ENCODE data around the gene HSCB.
"Not testable (repeated sequence)": the region's sequence is repeated elsewhere in the genome, so short reads cannot be mapped to it uniquely, and the experiment has no call there.

The HSCB gene

DNA sequence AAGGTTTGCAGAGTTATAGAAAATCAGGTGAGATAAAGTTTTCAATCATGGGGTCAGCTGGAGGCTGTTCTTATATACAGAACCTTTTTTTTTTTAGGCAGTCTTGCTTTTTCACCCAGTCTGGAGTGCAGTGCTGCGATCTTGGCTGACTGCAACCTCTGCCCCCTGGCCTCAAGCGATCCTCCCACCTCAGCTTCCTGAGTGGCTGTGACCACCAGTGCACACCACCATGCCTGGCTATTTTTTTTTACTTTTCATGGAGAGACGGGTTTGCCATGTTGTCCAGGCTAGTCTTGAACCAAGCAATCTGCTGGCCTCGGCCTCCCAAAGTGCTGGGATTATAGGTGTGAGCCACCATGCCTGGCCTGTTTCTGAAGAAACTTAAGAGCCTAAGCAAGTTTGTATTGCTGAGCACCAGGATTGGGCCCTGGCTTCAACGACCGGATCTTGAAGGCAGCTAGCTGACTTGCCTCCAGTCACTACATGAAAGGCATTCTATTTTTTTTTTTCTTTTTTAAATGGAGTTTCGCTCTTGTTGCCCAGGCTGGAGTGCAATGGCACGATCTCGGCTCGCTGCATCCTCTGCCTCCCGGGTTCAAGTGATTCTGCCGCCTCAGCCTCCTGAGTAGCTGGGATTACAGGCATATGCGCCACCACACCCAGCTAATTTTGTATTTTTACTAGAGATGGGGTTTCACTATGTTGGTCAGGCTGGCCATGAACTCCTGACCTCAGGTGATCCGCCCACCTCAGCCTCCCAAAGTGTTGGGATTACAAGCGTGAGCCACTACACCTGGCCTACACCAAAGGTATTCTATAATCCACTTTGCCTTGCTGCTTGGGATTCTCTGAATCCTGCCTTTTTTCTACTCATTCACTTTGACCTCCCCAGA, 50.9 kb downstream of the HSCB start:
- DNase-seq: peak in 1 of 2 experiments; percentile 23

DNA sequence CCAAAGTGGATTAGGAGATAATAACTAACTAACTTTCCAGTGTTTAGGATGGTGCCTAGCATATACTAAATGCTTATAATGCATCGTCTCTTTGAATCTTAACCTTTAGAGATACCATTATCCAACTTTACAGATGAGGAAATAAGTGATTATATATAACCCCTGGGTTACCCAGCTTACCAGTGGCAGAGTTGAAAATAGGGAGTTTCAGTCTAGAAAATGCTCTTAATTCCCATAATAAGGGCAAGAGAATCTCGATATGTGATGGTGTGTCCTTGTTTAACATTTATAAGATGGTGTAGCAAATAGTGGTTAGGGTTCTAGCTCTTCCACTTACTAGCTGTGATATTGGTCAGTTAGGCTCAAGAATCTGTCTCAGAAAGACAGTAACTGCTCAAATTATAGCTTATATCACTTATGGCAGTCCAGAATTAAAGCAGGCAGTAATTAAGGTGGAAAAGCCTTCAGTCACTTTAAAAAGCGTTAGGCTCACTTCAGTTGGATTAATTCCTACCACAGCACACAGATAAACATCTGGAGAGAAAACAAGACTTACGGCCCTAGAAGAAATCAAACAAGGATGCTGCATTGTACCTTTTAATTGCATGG, 52.2 kb downstream of the HSCB start:
- DNase-seq: no peak

DNA sequence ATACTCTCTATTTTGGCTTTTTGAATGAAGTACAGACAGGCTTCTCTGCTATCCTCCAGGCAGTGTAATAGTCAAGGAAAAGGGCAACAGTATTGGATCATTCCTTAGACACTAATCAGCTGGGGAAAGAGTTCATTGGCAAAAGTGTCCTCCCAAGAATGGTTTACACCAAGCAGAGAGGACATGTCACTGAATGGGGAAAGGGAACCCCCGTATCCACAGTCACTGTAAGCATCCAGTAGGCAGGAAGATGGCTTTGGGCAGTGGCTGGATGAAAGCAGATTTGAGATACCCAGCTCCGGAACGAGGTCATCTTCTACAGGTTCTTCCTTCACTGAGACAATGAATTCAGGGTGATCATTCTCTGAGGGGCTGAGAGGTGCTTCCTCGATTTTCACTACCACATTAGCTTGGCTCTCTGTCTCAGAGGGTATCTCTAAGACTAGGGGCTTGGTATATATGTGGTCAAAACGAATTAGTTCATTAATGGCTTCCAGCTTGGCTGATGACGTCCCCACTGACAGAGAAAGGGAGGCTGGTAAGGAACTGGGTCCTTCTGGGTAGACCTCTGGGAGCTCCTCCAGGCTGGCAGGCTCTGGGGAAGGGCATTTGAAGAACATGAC, 53.3 kb downstream of the HSCB start:
- no peak for DNase-seq

DNA sequence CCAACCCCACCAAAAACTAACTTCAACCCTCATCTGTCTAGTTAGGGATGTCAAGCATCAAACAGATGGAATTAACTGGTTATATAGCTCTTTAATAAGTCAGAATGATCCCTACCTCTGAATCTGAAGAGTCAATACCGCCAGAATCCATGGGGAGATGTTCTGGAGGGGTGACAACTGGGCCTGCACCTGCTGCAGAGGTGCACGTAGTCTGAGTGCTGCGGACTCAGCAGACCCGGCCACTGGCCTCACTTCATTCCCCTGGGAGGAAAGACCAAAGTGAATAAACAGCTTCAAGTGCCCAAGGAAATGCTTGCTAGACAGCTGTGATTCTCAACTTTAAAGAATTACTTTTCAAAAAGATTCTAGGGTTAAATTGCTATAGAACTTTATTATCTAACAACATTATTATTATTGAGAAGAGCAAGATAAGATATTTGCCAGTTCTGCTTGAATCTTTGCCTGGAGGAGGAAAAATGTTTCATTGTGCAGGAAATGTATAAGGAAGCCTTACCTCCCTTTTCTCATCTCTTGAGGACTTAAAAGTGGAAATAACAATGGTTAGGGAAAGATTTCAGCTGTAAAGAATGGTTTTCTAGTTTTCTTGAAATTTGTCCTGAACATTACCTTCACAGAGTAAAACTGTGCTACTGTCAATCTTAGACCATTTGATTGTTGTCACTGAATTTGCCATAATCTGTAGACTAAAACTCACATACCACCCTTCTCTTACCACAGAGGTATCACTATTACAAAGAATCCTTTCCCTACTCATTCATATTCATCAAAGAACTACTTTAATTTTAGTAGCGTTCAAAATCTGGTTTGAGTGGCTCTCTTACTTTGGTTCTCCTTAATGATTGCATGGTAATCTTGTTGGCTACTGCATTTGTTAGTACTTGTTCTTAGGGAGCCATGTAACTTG, 54.4 kb downstream of the HSCB start:
- DNase-seq: no peak

DNA sequence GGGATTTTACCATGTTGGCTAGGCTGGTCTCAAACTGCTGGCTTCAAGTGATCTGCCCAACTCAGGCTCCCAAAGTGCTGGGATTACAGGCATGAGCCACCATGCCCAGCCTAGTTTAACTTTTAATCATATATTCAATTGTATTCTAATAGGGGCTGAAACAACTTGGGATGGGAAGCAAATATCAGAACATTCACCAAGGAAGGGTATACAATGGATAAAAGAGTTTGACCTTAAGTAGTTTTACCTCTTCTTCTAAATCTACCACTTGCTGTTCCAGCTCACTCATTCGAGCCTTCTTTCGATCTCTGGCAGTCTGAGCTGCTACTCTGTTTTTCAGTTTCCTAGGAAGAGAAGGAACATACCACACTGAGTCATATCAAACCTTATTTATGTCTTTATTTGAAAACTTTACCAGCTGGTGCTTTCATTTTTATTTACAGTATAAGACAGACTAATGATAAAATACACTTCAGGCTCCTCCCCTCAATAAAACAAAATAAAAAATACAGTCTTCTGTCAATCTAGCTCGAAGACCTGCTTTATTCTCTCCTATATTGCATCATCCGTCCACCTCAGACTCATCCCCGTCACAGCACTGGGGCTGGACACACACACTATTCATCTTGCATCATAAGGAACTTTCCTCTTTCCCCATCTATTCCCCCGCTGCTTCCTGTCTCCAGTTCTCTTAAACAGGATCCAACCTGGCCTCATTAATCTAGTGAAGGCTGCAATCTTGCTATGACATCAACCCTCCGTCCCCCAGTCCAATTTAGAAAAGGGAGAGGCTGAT, 57.2 kb downstream of the HSCB start:
- DNase-seq: peak; percentile 59 to 64

DNA sequence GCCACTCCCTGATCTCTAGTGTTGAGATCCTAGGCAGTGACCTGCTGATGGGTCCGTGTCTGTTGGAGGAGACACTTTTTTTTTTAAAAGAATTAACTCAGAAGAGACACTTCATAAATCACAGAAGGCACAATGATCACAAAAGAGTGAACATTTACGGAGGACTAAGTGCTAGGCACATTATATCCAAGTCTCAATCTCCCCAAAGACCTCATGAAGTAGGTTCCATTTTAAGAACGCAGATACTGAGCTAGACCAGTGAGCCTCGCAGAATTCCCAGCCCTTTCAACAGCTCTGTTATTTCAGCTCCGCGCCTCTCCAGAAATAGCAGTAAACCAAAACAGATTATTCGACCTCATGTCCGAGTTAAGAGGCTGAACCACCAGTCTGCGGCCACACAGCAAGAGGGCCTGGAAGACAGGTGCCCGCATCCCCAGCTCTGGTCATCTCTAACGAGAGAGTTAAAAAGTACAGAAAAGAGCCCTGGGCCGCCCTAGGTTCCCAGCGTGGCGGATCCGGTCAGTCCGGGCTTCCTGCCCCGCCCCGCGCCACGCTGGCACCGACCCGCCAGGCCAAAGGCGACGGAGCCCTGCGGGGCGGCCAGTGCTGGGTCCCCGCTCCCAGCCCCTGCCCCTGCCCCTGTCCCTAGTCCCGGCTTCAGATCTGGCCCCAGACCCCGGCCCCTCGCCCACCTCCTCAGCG, 57.9 kb downstream of the HSCB start:
- DNase-seq: peak in 1 of 2 experiments; percentile 70

DNA sequence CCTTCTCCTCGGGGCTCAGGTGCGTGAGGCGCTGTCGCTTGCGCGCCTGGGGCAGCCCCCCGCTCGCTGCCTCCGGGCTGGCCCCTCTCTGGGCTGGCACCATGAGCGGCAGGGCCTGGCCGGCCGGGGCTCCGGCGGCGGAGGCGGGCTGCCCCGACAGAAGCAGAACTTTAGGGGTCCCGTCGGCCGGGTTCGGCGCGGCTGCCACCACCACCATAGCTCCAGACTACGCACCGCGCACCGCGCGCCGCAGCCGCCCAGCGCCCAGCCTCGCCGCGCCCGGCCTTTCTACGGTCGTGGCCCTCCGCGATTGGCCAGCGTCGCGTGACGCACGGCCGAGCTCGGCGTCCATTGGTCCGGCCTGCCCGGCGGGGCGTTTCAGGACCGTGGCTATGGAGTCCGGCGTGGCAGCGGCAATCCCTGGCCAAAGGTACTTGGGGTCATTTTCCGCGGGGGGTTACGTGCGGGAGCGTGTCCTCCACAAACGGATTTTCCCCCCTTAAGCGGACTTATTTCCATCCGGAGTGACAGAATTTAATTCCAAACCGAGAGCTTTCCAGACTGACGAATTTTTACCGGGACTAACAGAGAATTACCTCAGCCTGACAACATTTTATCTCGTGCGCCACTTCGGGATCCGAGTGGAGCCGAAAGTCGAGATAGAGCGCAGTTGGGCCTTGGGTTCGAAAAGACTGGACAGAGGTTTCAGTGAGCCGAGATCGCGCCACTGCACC, 58.6 kb downstream of the HSCB start, which contains the start of gene XBP1:
Gene XBP1 (minus strand): TSS at position 262 of the 734 bp plus-strand sequence.
- DNase-seq: peak; percentile 92 to 93

DNA sequence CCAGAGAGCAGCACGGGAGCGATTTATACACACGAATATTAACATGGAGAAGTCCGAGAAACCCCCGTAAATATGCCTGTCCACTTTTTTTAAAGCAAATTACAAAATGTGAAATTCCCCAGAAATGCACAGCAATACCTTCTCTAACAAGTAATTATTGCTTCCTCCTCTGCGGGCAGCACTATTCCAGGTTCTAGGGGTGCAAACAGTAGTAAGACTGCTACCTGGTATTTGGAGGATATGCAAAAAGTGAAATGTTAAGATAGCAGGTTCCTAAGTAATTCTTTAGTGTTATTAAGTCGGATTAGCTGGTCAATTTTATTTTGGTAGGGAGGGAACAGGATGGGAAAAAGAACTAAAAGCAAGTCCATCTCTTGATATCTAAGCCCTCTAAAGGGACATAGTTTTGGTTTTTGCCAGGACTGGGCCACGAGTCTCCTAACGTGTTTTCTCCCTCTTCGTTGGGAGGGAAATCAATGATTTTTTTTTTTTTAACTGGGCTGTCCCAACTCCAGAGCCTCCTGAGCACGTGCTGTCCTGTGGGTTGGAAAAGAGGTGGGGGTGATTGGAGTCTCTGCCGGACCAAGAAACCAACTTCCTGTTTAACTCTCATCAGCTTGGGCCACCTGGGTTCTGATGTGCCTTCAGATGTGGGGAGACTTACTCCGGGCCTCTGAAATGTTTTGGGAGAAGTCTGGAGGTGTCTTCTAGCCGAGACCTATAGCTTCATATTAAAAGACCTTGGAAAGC, 60.2 kb downstream of the HSCB start:
- peak in 1 of 2 experiments; percentile 29 for DNase-seq

DNA sequence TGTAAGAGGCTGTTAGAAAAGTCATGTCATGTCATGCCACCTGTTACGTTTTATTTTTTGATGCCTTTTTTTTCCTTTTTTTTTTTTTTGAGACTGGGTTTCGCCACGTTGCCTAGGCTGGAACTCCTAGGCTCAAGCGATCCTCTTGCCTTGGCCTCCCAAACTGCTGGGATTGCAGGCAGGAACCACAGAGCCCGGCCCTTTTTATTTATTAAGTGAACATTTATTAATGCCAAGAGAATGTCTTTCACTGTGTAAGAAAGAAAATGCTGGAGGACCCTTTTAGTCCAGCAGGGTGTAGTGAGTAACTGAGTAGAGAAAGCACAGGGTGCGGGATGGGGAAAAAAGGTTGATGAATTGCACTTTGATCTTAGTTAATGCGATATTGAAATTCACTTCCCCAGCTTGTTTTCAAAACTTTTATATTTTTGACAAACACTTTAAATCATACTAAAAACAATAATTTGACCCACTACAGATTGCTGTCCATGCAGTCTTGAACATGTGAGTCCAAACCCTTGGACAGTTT, 60.8 kb downstream of the HSCB start:
- no peak for DNase-seq

DNA sequence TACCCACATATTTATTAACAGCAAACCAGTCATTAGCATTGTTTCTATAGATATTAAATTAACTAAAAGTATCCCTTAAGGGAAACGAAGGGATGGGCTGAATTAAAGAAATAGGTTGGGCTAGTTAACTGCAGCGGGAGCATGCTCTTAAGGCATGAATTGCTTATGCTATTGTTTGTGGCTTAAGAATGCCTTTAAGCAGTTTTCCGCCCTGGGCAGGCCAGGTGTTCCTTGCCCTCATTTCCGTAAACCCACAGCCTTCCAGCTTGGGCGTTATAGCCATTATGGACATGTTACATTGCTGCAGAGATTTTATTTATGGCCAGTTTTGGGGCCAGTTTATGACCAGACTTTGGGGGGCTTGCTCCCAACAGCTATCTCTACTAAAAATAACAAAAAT, 63.6 kb downstream of the HSCB start:
- DNase-seq: not testable (repeated sequence)
